HepG2 (cell line): ENCODE results near the gene VAV2. TPM values are rescaled to one million over a fixed set of nuclear protein-coding genes. Genes with fewer than 3 reads are reported as not detected.

Experiments
- HDAC2 ChIP-seq: sonication (generic); formaldehyde crosslinking; IDR thresholded peaks from 2 replicates; pipeline ENCODE4 v1.4.0; 2020; ENCODE audit warnings: missing genetic modification reagents
- ISX ChIP-seq: sonication (generic); formaldehyde crosslinking; conservative IDR thresholded peaks from 2 replicates; pipeline ENCODE4 v1.5.0; 2020; ENCODE audit warnings: missing genetic modification reagents
- KDM3A ChIP-seq: IDR thresholded peaks from 2 replicates; pipeline ENCODE4 v1.6.1; 2018; ENCODE audit warnings: low read depth, missing compliant biosample characterization
- LCORL ChIP-seq, 2 experiments: fragments of 450-650 bp in 1 of 2; sonication (generic) in 1 of 2; formaldehyde crosslinking in 1 of 2; IDR thresholded peaks; 2 replicates each; pipeline versions ENCODE4 v1.5.0 to v1.6.1; 2017 to 2020; ENCODE audit warnings: antibody characterized with exemption in 1 of 2, missing genetic modification reagents in 1 of 2
- MYC ChIP-seq: sonication (generic); formaldehyde crosslinking; IDR thresholded peaks from 2 replicates; pipeline ENCODE4 v1.9.0; 2021; ENCODE audit warnings: missing genetic modification reagents, borderline replicate concordance
- NR2C2 ChIP-seq: sonication (generic); formaldehyde crosslinking; IDR thresholded peaks from 2 replicates; pipeline ENCODE4 v1.4.0; 2020; ENCODE audit warnings: missing genetic modification reagents, mild to moderate bottlenecking, moderate library complexity, borderline replicate concordance
- PITX1 ChIP-seq: sonication (generic); formaldehyde crosslinking; IDR thresholded peaks from 2 replicates; pipeline ENCODE4 v1.5.1; 2020; ENCODE audit warnings: mild to moderate bottlenecking, missing genetic modification reagents
- SRY ChIP-seq: sonication (generic); formaldehyde crosslinking; IDR thresholded peaks from 2 replicates; pipeline ENCODE4 v1.8.0; 2022; ENCODE audit warnings: mild to moderate bottlenecking, missing genetic modification reagents
- ZNF143 ChIP-seq: sonication (generic); formaldehyde crosslinking; IDR thresholded peaks from 2 replicates; pipeline ENCODE4 v1.4.0; 2020; ENCODE audit warnings: missing genetic modification reagents
- ZNF335 ChIP-seq: sonication (generic); formaldehyde crosslinking; IDR thresholded peaks from 2 replicates; pipeline ENCODE4 v1.4.0; 2020; ENCODE audit warnings: missing genetic modification reagents
- ZNF430 ChIP-seq: sonication (generic); formaldehyde crosslinking; IDR thresholded peaks from 2 replicates; pipeline ENCODE4 v1.9.0; 2021; ENCODE audit warnings: mild to moderate bottlenecking, missing genetic modification reagents
- polyA plus RNA-seq, 8 experiments: library from polyadenylated mRNA; depleted of rRNA in 3 of 8; stranded (reverse) in 7 of 8; unstranded in 1 of 8; fragments of >200 nt; fragmentation: Illumina TruSeq in 4 of 8; extraction: Trizol in 4 of 8; gene quantifications; 2 replicates each; pipeline versions ENCODE4 v1.2.1 to v1.2.3, GENCODE V29; 2011 to 2016; ENCODE audit warnings: low read depth in 4 of 8, missing spikeins in 1 of 8, mixed read lengths in 1 of 8; ENCODE audit not compliant: insufficient read depth in 1 of 8
- total RNA-seq, 5 experiments: library from RNA; depleted of rRNA; stranded (reverse); fragments of >200 nt; fragmentation: Illumina TruSeq; extraction: Trizol; gene quantifications; 2 replicates each; pipeline ENCODE4 v1.2.3, GENCODE V29; 2016; ENCODE audit warnings: low read depth in 1 of 5
- TF ChIP-seq, protein P1 (sequence below): sonication (generic); formaldehyde crosslinking; IDR thresholded peaks from 2 replicates; pipeline ENCODE4 v1.5.1; 2020; ENCODE audit warnings: missing genetic modification reagents, mild to moderate bottlenecking, borderline replicate concordance
- TF ChIP-seq, protein P2 (sequence below): fragments of 450-650 bp; IDR thresholded peaks from 2 replicates; pipeline ENCODE4 v1.6.1; 2016
- TF ChIP-seq, protein P3 (sequence below), 2 experiments: sonication (generic) in 1 of 2; formaldehyde crosslinking in 1 of 2; IDR thresholded peaks; 2 replicates each; pipeline versions ENCODE4 v1.4.0 to v1.6.1; 2016 to 2020; ENCODE audit warnings: borderline replicate concordance in 1 of 2, low read depth in 1 of 2, mild to moderate bottlenecking in 1 of 2, missing genetic modification reagents in 1 of 2
- TF ChIP-seq, protein P4 (sequence below): sonication (generic); formaldehyde crosslinking; IDR thresholded peaks from 2 replicates; pipeline ENCODE4 v1.5.0; 2020; ENCODE audit warnings: mild to moderate bottlenecking, missing genetic modification reagents, borderline replicate concordance
- TF ChIP-seq, protein P5 (sequence below): sonication (generic); formaldehyde crosslinking; IDR thresholded peaks from 2 replicates; pipeline ENCODE4 v1.8.1; 2023; ENCODE audit warnings: missing genetic modification reagents, inconsistent platforms, borderline replicate concordance
- TF ChIP-seq, protein P6 (sequence below): sonication (generic); formaldehyde crosslinking; IDR thresholded peaks from 2 replicates; pipeline ENCODE4 v1.4.0; 2020; ENCODE audit warnings: mild to moderate bottlenecking, missing genetic modification reagents

VAV2 gene
- total and polyA plus RNA-seq, 2 of the 13 experiments (the other 11 are each of a cell fraction or from before 2014, with no cell fraction given), result 22.5 to 22.9 TPM

DNA sequence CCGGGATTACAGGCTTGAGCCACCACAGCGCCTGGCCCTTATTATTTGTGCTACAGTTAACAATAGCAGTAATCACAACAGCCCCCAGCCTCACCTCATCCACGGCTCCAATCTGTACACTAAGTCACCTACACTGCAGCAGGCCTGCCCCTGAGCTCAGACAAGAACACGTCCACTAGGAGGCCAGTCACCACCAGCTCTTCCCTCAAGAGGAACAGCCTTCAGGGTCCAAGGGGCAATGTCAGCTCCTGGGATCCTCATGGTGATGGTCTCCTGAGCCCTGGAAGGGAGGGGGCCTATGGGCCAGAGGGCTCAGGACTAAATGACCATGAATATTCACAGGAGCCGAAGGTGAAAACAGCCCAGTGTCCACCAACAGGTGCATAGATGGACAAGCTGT lies 67.7 kb downstream of the VAV2 start (continued):
- TF ChIP-seq, protein P1, sequence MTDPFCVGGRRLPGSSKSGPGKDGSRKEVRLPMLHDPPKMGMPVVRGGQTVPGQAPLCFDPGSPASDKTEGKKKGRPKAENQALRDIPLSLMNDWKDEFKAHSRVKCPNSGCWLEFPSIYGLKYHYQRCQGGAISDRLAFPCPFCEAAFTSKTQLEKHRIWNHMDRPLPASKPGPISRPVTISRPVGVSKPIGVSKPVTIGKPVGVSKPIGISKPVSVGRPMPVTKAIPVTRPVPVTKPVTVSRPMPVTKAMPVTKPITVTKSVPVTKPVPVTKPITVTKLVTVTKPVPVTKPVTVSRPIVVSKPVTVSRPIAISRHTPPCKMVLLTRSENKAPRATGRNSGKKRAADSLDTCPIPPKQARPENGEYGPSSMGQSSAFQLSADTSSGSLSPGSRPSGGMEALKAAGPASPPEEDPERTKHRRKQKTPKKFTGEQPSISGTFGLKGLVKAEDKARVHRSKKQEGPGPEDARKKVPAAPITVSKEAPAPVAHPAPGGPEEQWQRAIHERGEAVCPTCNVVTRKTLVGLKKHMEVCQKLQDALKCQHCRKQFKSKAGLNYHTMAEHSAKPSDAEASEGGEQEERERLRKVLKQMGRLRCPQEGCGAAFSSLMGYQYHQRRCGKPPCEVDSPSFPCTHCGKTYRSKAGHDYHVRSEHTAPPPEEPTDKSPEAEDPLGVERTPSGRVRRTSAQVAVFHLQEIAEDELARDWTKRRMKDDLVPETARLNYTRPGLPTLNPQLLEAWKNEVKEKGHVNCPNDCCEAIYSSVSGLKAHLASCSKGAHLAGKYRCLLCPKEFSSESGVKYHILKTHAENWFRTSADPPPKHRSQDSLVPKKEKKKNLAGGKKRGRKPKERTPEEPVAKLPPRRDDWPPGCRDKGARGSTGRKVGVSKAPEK (CRISPR knock-in tag), result no peak
- TF ChIP-seq NR2C2 (CRISPR knock-in tag), result no peak
- TF ChIP-seq, protein P2, sequence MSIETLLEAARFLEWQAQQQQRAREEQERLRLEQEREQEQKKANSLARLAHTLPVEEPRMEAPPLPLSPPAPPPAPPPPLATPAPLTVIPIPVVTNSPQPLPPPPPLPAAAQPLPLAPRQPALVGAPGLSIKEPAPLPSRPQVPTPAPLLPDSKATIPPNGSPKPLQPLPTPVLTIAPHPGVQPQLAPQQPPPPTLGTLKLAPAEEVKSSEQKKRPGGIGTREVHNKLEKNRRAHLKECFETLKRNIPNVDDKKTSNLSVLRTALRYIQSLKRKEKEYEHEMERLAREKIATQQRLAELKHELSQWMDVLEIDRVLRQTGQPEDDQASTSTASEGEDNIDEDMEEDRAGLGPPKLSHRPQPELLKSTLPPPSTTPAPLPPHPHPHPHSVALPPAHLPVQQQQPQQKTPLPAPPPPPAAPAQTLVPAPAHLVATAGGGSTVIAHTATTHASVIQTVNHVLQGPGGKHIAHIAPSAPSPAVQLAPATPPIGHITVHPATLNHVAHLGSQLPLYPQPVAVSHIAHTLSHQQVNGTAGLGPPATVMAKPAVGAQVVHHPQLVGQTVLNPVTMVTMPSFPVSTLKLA, result no peak
- TF ChIP-seq, protein P3, sequence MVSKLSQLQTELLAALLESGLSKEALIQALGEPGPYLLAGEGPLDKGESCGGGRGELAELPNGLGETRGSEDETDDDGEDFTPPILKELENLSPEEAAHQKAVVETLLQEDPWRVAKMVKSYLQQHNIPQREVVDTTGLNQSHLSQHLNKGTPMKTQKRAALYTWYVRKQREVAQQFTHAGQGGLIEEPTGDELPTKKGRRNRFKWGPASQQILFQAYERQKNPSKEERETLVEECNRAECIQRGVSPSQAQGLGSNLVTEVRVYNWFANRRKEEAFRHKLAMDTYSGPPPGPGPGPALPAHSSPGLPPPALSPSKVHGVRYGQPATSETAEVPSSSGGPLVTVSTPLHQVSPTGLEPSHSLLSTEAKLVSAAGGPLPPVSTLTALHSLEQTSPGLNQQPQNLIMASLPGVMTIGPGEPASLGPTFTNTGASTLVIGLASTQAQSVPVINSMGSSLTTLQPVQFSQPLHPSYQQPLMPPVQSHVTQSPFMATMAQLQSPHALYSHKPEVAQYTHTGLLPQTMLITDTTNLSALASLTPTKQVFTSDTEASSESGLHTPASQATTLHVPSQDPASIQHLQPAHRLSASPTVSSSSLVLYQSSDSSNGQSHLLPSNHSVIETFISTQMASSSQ (IDR thresholded peaks at IDR 0.05; ENCODE audit: low read depth), result no peak
- TF ChIP-seq, protein P3 (CRISPR knock-in tag; IDR thresholded peaks at IDR 0.05; ENCODE audit: borderline replicate concordance), result no peak
- TF ChIP-seq PITX1 (CRISPR knock-in tag), result 0 out of 2 replicates have a peak, but pooled peaks have one; percentile 47
- TF ChIP-seq MYC, result peak; percentile 45; the same call in 1 of the 2 replicates
- TF ChIP-seq HDAC2 (CRISPR knock-in tag), result no peak; the same call in 1 of the 2 replicates
- no peak for TF ChIP-seq SRY (CRISPR knock-in tag)
- TF ChIP-seq ZNF143, result no peak
- TF ChIP-seq KDM3A, result no peak
- TF ChIP-seq LCORL (IDR thresholded peaks at IDR 0.05), result no peak
- TF ChIP-seq LCORL (CRISPR knock-in tag; IDR thresholded peaks at IDR 0.05), result no peak
- no peak for TF ChIP-seq ISX (CRISPR knock-in tag)
- TF ChIP-seq, protein P4, sequence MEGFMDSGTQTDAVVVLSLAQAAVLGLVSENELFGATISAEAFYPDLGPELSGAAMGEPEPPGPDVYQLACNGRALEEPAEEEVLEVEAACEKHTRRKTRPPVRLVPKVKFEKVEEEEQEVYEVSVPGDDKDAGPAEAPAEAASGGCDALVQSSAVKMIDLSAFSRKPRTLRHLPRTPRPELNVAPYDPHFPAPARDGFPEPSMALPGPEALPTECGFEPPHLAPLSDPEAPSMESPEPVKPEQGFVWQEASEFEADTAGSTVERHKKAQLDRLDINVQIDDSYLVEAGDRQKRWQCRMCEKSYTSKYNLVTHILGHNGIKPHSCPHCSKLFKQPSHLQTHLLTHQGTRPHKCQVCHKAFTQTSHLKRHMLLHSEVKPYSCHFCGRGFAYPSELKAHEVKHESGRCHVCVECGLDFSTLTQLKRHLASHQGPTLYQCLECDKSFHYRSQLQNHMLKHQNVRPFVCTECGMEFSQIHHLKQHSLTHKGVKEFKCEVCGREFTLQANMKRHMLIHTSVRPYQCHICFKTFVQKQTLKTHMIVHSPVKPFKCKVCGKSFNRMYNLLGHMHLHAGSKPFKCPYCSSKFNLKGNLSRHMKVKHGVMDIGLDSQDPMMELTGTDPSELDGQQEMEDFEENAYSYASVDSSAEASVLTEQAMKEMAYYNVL (CRISPR knock-in tag), result no peak
- TF ChIP-seq, protein P5, sequence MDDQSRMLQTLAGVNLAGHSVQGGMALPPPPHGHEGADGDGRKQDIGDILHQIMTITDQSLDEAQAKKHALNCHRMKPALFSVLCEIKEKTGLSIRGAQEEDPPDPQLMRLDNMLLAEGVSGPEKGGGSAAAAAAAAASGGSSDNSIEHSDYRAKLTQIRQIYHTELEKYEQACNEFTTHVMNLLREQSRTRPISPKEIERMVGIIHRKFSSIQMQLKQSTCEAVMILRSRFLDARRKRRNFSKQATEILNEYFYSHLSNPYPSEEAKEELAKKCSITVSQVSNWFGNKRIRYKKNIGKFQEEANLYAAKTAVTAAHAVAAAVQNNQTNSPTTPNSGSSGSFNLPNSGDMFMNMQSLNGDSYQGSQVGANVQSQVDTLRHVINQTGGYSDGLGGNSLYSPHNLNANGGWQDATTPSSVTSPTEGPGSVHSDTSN (CRISPR knock-in tag), result no peak
- peak; percentile 65; the same call in 1 of the 2 replicates for TF ChIP-seq ZNF430 (CRISPR knock-in tag)
- TF ChIP-seq ZNF335 (CRISPR knock-in tag), result no peak
- TF ChIP-seq, protein P6, sequence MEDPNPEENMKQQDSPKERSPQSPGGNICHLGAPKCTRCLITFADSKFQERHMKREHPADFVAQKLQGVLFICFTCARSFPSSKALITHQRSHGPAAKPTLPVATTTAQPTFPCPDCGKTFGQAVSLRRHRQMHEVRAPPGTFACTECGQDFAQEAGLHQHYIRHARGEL (CRISPR knock-in tag), result no peak
